Vagina (tissue), 2 donors: ENCODE results near the gene HIVEP2. TPM values are rescaled to one million over a fixed set of nuclear protein-coding genes. Genes with fewer than 3 reads are reported as not detected.

Source experiments
- DNase-seq, 2 donors: peaks; one replicate each; pipeline ENCODE4 v3.0.0-alpha.2; 2017; ENCODE audit errors: extremely low spot score in 2 of 2
- H3K27ac ChIP-seq: fragments of 200-600 bp; sonication (generic); one replicate; pipeline ENCODE4 v1.5.1; 2019
- H3K27me3 ChIP-seq: fragments of 200-600 bp; sonication (generic); one replicate; pipeline ENCODE4 v1.5.1; 2019
- H3K36me3 ChIP-seq, 2 donors: fragments of 200-600 bp; sonication (generic); one replicate each; pipeline ENCODE4 v1.5.1; 2017 to 2019
- H3K4me1 ChIP-seq: fragments of 200-600 bp; sonication (generic); one replicate; pipeline ENCODE4 v1.5.1; 2019
- H3K4me3 ChIP-seq, 2 donors: fragments of 200-600 bp; sonication (generic); 1 replicate in 1 of 2; 2 replicates in 1 of 2; pipeline ENCODE4 v1.5.1; 2016 to 2019
- H3K9me3 ChIP-seq: fragments of 200-600 bp; sonication (generic); one replicate; pipeline ENCODE4 v1.5.1; 2019
- POLR2A ChIP-seq, 2 donors: fragments of 450-650 bp; IDR thresholded peaks; one replicate each; pipeline ENCODE4 v1.6.1; 2017; ENCODE audit warnings: antibody characterized with exemption in 2 of 2, mild to moderate bottlenecking in 2 of 2, moderate library complexity in 2 of 2
- POLR2AphosphoS5 ChIP-seq, 2 donors: sonication (generic); formaldehyde crosslinking; IDR thresholded peaks; one replicate each; pipeline ENCODE4 v1.9.0; 2017; ENCODE audit warnings: antibody characterized with exemption in 2 of 2, mild to moderate bottlenecking in 2 of 2, low read depth in 1 of 2; ENCODE audit not compliant: insufficient read depth in 1 of 2
- intact Hi-C: fragments of 100-400 bp; cut with DNase I; formaldehyde crosslinking; loops from one replicate; pipeline ENCODE4 v1.15.1; 2023
- total RNA-seq: library from RNA; depleted of rRNA; stranded (reverse); fragments of >200 nt; gene quantifications from one replicate; pipeline ENCODE4 v1.2.3, GENCODE V29; 2016
- TF ChIP-seq, protein P1 (sequence below), 3 experiments: fragments of 450-650 bp in 2 of 3; fragments of 200-600 bp in 1 of 3; sonication (generic) in 1 of 3; IDR thresholded peaks; one replicate each; pipeline ENCODE4 v1.5.1; 2017 to 2019; ENCODE audit warnings: antibody characterized with exemption in 3 of 3, mild to moderate bottlenecking in 2 of 3, moderate library complexity in 2 of 3

The HIVEP2 gene
- total RNA-seq, 1 donor from 2014 or later = 24.6 TPM

DNA sequence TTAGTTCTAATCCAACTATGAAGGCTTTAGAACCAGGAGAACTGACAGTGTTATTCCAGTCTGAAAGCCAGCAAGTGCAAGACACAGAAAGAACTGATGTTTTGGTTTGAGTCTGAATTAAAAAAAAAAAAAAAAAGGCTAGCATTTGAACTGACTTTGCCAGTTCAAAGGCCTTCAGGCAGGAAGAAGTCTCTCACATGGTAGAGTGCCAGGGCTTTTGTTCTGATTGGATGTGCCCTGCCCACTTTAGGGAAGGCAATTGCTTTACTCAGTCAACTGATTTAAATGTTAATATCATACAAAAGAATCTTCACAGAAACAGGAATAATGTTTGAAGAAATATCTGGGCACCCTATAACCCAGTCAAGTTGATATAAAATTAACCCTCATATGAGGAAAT lies 212.2 kb downstream of the HIVEP2 start:
- TF ChIP-seq POLR2AphosphoS5 (IDR thresholded peaks at IDR 0.05; ENCODE audit: insufficient read depth in 1 of 2, low read depth in 1 of 2) (no peak), POLR2A (IDR thresholded peaks at IDR 0.05) (no peak)
- TF ChIP-seq, protein P1, sequence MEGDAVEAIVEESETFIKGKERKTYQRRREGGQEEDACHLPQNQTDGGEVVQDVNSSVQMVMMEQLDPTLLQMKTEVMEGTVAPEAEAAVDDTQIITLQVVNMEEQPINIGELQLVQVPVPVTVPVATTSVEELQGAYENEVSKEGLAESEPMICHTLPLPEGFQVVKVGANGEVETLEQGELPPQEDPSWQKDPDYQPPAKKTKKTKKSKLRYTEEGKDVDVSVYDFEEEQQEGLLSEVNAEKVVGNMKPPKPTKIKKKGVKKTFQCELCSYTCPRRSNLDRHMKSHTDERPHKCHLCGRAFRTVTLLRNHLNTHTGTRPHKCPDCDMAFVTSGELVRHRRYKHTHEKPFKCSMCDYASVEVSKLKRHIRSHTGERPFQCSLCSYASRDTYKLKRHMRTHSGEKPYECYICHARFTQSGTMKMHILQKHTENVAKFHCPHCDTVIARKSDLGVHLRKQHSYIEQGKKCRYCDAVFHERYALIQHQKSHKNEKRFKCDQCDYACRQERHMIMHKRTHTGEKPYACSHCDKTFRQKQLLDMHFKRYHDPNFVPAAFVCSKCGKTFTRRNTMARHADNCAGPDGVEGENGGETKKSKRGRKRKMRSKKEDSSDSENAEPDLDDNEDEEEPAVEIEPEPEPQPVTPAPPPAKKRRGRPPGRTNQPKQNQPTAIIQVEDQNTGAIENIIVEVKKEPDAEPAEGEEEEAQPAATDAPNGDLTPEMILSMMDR (IDR thresholded peaks at IDR 0.05) = no peak
- no peaks in the 10 kb centered on the region for H3K36me3 ChIP-seq
- intact Hi-C loops = no loop called here
- DNase-seq = no peak
- H3K4me3 ChIP-seq = no peak overlapping the region
- H3K27me3 ChIP-seq = no peaks in the 10 kb centered on the region
- H3K9me3 ChIP-seq = no peaks in the 10 kb centered on the region
- no peak overlapping the region for H3K27ac ChIP-seq
- peaks cover 19% of the 10 kb centered on the region for H3K4me1 ChIP-seq

DNA sequence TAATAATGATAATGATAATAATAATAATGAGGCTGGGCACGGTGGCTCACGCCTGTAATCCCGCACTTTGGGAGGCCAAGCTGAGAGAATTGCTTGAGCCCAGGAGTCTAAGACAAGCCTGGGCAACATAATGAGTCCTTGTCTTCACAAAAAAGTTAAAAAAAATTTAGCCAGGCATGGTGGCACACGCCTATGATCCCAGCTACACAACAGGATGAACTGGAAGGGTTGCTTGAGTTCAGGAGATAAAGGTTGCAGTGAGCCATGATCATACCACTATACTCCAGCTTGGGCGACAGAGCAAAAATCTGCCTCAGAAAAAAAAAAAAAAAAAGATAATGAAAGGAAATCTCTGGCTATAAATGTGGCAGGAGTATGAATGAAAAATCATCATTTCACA lies 213.4 kb downstream of the HIVEP2 start:
- no peaks in the 10 kb centered on the region for H3K27me3 ChIP-seq
- H3K36me3 ChIP-seq = no peaks in the 10 kb centered on the region
- no peak for DNase-seq
- TF ChIP-seq, protein P1 (IDR thresholded peaks at IDR 0.05) = no peak
- H3K4me3 ChIP-seq = no peak overlapping the region
- intact Hi-C loops = no loop called here
- no peak overlapping the region for H3K27ac ChIP-seq
- peaks cover 19% of the 10 kb centered on the region for H3K4me1 ChIP-seq
- no peaks in the 10 kb centered on the region for H3K9me3 ChIP-seq

DNA sequence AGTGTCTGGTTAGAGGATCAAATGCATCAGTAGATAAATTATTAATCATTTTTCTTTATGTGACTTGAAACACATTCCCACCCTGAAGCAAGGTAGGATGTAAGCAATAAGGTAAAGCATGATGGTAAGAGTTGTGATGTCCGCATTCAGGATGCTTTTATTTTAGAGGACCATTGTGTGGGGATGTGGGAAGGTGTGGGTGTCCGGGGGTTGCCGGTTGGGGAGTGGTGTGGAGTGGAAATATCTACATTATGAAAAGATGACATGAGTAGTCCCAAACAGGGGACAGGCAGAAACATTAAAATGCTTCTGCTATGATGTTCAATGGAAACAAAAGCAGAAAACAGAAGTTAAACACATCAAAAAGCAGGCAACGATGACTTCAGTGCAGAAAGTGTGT lies 215.4 kb downstream of the HIVEP2 start:
- H3K4me1 ChIP-seq = peaks cover 19% of the 10 kb centered on the region
- no peak overlapping the region for H3K27ac ChIP-seq
- H3K36me3 ChIP-seq = no peaks in the 10 kb centered on the region
- H3K9me3 ChIP-seq = no peaks in the 10 kb centered on the region
- no peak overlapping the region for H3K4me3 ChIP-seq
- TF ChIP-seq POLR2A (IDR thresholded peaks at IDR 0.05) (no peak), POLR2AphosphoS5 (IDR thresholded peaks at IDR 0.05; ENCODE audit: insufficient read depth in 1 of 2, low read depth in 1 of 2) (no peak)
- TF ChIP-seq, protein P1 (IDR thresholded peaks at IDR 0.05) = no peak
- intact Hi-C loops = no loop called here
- no peak for DNase-seq
- H3K27me3 ChIP-seq = no peaks in the 10 kb centered on the region

DNA sequence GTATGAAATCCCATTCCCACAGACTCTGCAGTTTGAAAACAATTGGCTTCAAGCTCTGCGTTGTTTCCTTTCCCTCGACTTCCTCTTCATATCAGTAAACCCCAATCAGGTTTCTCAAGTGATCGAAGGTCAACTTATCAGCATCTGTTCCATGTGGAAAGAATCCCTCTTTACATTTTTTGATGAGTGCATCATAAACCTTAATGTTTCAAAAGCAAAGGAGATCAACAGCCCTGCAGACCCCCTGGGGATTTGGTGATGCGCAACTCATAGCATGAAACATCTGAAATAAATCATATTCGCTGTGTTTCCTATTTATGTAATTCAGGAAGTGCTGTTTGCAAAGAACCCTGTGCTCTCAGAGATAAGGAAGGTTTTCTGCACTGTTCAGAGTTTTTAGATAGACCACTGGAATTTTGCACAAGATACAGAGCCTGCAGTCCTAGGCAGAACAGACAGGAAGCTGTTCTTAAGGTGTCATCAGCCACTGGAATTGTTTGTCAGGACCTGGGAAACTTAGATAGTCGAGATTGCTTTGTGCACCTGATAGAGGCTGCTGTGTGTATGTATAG lies 216.0 kb downstream of the HIVEP2 start:
- no peaks in the 10 kb centered on the region for H3K9me3 ChIP-seq

DNA sequence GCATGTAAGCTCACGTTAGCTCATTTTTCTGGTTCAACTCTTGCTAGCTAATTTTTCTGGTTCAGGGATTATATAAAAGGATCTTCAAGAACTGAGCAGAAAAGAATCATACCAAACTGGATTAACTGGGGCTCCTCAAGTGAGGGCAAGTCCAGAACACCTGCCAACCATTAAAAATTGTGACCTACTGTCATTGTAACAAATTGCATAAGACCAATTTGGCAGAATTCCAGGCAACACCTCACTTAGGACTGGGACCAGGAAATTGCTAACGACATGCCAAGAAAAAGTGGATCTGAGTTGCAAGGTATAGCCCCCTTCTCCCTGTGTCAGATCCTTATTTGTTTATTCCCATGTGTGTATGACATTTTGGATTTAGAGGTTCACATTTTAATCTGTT lies 216.6 kb downstream of the HIVEP2 start:
- intact Hi-C loops = no loop called here
- TF ChIP-seq POLR2A (IDR thresholded peaks at IDR 0.05) (no peak), POLR2AphosphoS5 (IDR thresholded peaks at IDR 0.05; ENCODE audit: insufficient read depth in 1 of 2, low read depth in 1 of 2) (no peak)
- TF ChIP-seq, protein P1 (IDR thresholded peaks at IDR 0.05) = no peak
- Histone ChIP-seq H3K27me3 (no peaks in the 10 kb centered on the region), H3K9me3 (no peaks in the 10 kb centered on the region), H3K27ac (no peak overlapping the region), H3K4me3 (no peak overlapping the region), H3K36me3 (no peaks in the 10 kb centered on the region), H3K4me1 (peaks cover 19% of the 10 kb centered on the region)
- no peak for DNase-seq

More for the DNA sequence above, 216.0 kb downstream of the HIVEP2 start:
- Histone ChIP-seq H3K4me1 (peaks cover 19% of the 10 kb centered on the region), H3K4me3 (no peak overlapping the region), H3K27ac (no peak overlapping the region), H3K36me3 (no peaks in the 10 kb centered on the region), H3K27me3 (no peaks in the 10 kb centered on the region)
- intact Hi-C loops = no loop called here
- TF ChIP-seq, protein P1 (IDR thresholded peaks at IDR 0.05) = no peak
- TF ChIP-seq POLR2AphosphoS5 (IDR thresholded peaks at IDR 0.05; ENCODE audit: insufficient read depth in 1 of 2, low read depth in 1 of 2) (no peak), POLR2A (IDR thresholded peaks at IDR 0.05) (no peak)
- no peak for DNase-seq
